ENCODE results near the gene NDUFAF2. TPM values are rescaled to one million over a fixed set of nuclear protein-coding genes. Genes with fewer than 3 reads are reported as not detected.

Gene NDUFAF2
- total RNA-seq, 3 donors from 2014 or later (not counting 1 experiment from before 2014, with no cell fraction given), result 5.6 to 7.6 (median 7.0) TPM

DNA sequence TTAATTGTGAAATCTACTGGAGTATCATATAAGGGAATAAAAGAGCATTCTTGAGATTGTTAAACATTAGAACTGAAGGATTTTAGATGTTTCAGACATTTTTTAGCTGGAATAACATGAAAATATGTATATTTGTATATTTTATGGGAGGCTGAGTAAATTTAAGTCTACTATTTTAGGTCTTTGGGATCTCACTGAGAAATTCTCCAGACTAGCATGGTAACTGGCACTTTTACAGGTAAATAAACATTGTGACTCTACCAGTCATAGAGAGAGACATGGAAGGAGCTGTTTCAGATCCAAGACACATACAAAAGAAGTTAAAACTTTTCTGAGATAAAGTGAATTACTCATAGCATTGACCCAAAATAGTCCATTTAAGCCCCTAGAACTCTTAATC is 59.4 kb downstream of the NDUFAF2 start:
- Histone ChIP-seq H3K27ac (ENCODE audit: low read length) (no peak overlapping the region), H3K9me3 (ENCODE audit: control insufficient read depth, insufficient read depth, low read length) (no peaks in the 10 kb centered on the region), H3K4me3 (ENCODE audit: low read length) (no peak overlapping the region), H3K4me1 (ENCODE audit: control insufficient read depth, insufficient read depth, low read length) (no peaks in the 10 kb centered on the region), H3K27me3 (ENCODE audit: control insufficient read depth, insufficient read depth, low read length) (no peaks in the 10 kb centered on the region), H3K36me3 (ENCODE audit: control insufficient read depth, insufficient read depth, low read length) (no peaks in the 10 kb centered on the region)
- Mint-ChIP-seq H3K4me3 (no peak overlapping the region), H3K27ac (no peak overlapping the region), H3K36me3 (no peaks in the 10 kb centered on the region), H3K9me3 (no peaks in the 10 kb centered on the region), H3K27me3 (ENCODE audit: low read depth in 2 of 2) (no peaks in the 10 kb centered on the region), H3K4me1 (peaks cover 0 to 6% of the 10 kb centered on the region in 2 donors)
- ATAC-seq, result no peak
- no peak for DNase-seq
- intact Hi-C loops (cut with micrococcal nuclease), result no loop called here
- TF ChIP-seq, protein P1, sequence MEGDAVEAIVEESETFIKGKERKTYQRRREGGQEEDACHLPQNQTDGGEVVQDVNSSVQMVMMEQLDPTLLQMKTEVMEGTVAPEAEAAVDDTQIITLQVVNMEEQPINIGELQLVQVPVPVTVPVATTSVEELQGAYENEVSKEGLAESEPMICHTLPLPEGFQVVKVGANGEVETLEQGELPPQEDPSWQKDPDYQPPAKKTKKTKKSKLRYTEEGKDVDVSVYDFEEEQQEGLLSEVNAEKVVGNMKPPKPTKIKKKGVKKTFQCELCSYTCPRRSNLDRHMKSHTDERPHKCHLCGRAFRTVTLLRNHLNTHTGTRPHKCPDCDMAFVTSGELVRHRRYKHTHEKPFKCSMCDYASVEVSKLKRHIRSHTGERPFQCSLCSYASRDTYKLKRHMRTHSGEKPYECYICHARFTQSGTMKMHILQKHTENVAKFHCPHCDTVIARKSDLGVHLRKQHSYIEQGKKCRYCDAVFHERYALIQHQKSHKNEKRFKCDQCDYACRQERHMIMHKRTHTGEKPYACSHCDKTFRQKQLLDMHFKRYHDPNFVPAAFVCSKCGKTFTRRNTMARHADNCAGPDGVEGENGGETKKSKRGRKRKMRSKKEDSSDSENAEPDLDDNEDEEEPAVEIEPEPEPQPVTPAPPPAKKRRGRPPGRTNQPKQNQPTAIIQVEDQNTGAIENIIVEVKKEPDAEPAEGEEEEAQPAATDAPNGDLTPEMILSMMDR (IDR thresholded peaks at IDR 0.05), result no peak

GRCh38 chr5:61009907-61010306 is 64.9 kb downstream of the NDUFAF2 start:
- DNase-seq, result no peak
- Histone ChIP-seq H3K36me3 (ENCODE audit: control insufficient read depth, insufficient read depth, low read length) (no peaks in the 10 kb centered on the region), H3K9me3 (ENCODE audit: control insufficient read depth, insufficient read depth, low read length) (no peaks in the 10 kb centered on the region), H3K27me3 (ENCODE audit: control insufficient read depth, insufficient read depth, low read length) (no peaks in the 10 kb centered on the region), H3K4me3 (ENCODE audit: low read length) (no peak overlapping the region), H3K27ac (ENCODE audit: low read length) (no peak overlapping the region), H3K4me1 (ENCODE audit: control insufficient read depth, insufficient read depth, low read length) (no peaks in the 10 kb centered on the region)
- Mint-ChIP-seq H3K4me1 (no peaks in the 10 kb centered on the region), H3K27me3 (ENCODE audit: low read depth in 2 of 2) (no peaks in the 10 kb centered on the region), H3K9me3 (no peaks in the 10 kb centered on the region), H3K27ac (no peak overlapping the region), H3K4me3 (no peak overlapping the region), H3K36me3 (no peaks in the 10 kb centered on the region)
- intact Hi-C loops (cut with micrococcal nuclease), result no loop called here
- ATAC-seq, result no peak
- TF ChIP-seq, protein P1 (IDR thresholded peaks at IDR 0.05), result no peak

- TF ChIP-seq, protein P1 (IDR thresholded peaks at IDR 0.05), result no peak
- no peak overlapping the region for H3K4me3 Mint-ChIP-seq
- intact Hi-C loops (cut with micrococcal nuclease), result no loop called here
- Histone ChIP-seq H3K36me3 (ENCODE audit: control insufficient read depth, insufficient read depth, low read length) (no peaks in the 10 kb centered on the region), H3K4me3 (ENCODE audit: low read length) (no peak overlapping the region), H3K27me3 (ENCODE audit: control insufficient read depth, insufficient read depth, low read length) (no peaks in the 10 kb centered on the region), H3K4me1 (ENCODE audit: control insufficient read depth, insufficient read depth, low read length) (no peaks in the 10 kb centered on the region), H3K27ac (ENCODE audit: low read length) (no peak overlapping the region), H3K9me3 (ENCODE audit: control insufficient read depth, insufficient read depth, low read length) (no peaks in the 10 kb centered on the region)
- no peaks in the 10 kb centered on the region for H3K9me3 Mint-ChIP-seq
- DNase-seq (no peak), ATAC-seq (no peak)
- no peaks in the 10 kb centered on the region for H3K36me3 Mint-ChIP-seq
- 47% methylated on average over 2 of the region's 5 CpGs for WGBS (ENCODE audit: insufficient coverage)
- no peaks in the 10 kb centered on the region for H3K27me3 Mint-ChIP-seq (ENCODE audit: low read depth in 2 of 2)
- no peak overlapping the region for H3K27ac Mint-ChIP-seq
- no peaks in the 10 kb centered on the region for H3K4me1 Mint-ChIP-seq
Observed at GRCh38 chr5:61010467-61011454, 65.8 kb downstream of the NDUFAF2 start.

Measured in natural killer cell (primary cell).